ENCODE results near the gene CAPZB.

The CAPZB gene

DNA sequence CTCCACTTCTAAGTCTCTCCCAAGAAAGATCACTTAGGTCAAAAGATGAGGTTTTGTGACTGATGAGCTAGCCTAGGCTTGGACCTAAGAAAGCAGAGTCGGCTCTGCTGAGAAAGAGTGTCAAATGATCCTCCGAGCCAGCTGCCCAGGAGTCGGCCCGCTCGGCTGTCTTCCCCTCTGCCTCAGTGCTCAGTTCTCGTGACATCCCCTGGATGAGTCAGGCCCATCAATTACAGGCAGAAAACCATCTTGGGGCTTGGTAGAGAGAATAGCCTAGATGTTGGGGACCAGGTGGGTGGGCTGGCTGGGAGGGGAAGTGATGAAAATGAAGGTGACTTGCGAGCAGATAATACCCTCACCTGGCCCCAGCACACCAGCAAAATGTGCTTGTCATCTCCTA is 112.7 kb downstream of the CAPZB start:
- Histone ChIP-seq H3K4me3 (ENCODE audit: low read depth, low read length) (no peak overlapping the region), H3K36me3 (ENCODE audit: control insufficient read depth, insufficient read depth, low read length) (peaks cover 16% of the 10 kb centered on the region), H3K9me3 (ENCODE audit: control insufficient read depth, insufficient read depth, low read length) (no peaks in the 10 kb centered on the region), H3K4me1 (ENCODE audit: control insufficient read depth, insufficient read depth, low read length) (no peaks in the 10 kb centered on the region), H3K9ac (ENCODE audit: low read depth, low read length) (no peak overlapping the region), H3K27me3 (ENCODE audit: control insufficient read depth, insufficient read depth, low read length) (no peaks in the 10 kb centered on the region)

DNA sequence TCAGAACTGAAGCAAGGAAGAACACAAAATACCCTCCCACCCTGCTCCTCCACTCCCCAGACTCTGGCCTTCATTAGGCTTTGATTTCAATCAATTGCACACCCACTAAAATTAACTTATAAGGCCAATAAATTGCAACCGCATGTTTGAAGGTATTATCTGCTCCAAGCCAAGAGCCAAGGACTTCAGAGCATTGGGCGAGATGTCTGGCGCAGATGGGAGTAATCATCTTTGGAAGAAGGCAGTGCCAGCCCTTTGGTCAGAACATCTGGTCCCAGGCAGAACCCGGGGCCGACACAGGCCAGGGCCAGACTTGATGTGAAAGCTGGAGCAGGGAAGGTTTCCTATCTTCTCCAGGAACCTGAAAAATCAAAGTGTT is 113.2 kb downstream of the CAPZB start:
- Histone ChIP-seq H3K27me3 (ENCODE audit: control insufficient read depth, insufficient read depth, low read length) (no peaks in the 10 kb centered on the region), H3K36me3 (ENCODE audit: control insufficient read depth, insufficient read depth, low read length) (peaks cover 14% of the 10 kb centered on the region), H3K4me1 (ENCODE audit: control insufficient read depth, insufficient read depth, low read length) (no peaks in the 10 kb centered on the region), H3K9ac (ENCODE audit: low read depth, low read length) (no peak overlapping the region), H3K4me3 (ENCODE audit: low read depth, low read length) (no peak overlapping the region), H3K9me3 (ENCODE audit: control insufficient read depth, insufficient read depth, low read length) (no peaks in the 10 kb centered on the region)

DNA sequence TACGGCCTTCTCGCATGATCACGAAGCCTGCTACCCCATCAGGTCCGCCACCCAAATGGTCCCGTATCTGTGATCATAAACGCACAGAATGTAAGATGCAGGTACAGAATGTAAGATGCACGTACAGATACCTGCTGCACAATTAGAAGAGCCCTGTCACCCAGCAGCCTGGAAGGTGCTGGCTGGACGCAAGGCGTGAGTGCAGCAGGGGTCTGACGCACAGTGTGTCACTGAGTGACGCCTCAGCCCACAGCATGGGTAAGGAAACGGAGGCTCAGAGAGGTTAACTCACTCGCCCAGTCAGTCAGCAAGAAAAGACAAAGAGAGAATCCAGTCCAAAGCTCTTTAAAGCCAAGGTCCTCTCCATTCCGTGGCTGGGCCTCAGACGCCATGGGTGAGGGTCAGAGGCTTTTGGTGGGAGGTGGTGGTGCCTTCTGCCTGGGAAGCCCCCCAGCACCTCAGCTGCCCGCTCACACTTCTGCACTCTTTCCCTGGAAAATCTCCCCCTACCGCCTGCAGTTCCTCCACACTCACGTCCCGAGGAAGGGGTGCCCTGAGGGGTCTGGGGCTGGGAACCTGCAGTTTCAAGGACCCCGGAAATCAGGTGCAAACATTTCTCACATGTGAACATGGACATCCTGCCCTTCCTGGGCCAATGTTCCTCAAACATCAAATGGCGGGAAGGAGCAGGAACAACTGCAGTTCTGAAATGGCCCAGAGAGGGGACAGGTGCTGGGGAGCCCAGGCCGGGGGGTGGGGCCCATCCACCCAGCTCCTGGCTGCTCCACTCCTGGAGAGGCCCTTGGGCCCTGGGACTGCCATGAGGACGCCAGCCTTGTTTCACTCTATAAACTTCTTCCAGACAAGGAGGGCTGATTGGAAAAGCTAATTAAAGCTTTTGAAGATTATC is 113.9 kb downstream of the CAPZB start:
- Histone ChIP-seq H3K9ac (ENCODE audit: low read depth, low read length) (no peak overlapping the region), H3K4me3 (ENCODE audit: low read depth, low read length) (no peak overlapping the region), H3K36me3 (ENCODE audit: control insufficient read depth, insufficient read depth, low read length) (peaks cover 12% of the 10 kb centered on the region), H3K4me1 (ENCODE audit: control insufficient read depth, insufficient read depth, low read length) (no peaks in the 10 kb centered on the region), H3K27me3 (ENCODE audit: control insufficient read depth, insufficient read depth, low read length) (no peaks in the 10 kb centered on the region), H3K9me3 (ENCODE audit: control insufficient read depth, insufficient read depth, low read length) (no peaks in the 10 kb centered on the region)

DNA sequence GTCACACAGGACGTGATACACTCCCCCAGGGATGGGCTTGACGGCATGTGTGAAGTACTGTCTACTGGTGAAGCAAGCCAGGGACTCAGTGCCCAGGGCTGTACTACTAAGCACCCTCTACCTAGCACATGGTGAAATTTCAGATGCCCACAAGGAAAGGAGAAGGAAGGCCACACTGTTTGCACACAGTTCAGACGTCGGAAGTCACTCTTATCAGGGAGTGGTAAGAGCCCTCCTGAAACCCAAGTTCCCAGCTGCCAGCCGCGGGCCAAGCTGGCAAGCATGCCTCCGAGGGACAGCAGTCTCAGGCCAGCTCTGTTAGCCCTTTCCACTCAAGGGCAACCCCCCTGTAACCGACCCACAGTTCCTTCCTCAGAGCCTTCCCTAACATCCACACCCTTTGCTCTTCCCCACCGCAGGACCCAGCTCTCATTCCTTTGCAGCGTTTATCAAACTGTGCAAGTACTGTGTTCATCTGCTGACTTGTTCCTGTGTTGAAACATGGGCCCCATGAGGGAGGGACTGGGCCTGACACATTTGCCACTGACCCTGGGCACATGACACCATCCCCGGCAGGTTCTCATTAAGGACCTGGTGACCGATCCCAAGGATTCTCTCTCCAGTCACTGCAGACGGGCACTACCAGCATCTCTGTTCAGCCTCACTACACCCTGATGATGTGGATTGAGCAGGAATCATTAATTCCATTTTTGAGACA is 114.7 kb downstream of the CAPZB start:
- no peak overlapping the region for H3K4me3 ChIP-seq (ENCODE audit: low read depth, low read length)
- peak overlapping the region; percentile 26 for H3K9ac ChIP-seq (ENCODE audit: low read depth, low read length)
- H3K36me3 ChIP-seq (ENCODE audit: control insufficient read depth, insufficient read depth, low read length) = peaks cover 8% of the 10 kb centered on the region
- no peaks in the 10 kb centered on the region for H3K4me1 ChIP-seq (ENCODE audit: control insufficient read depth, insufficient read depth, low read length)
- no peaks in the 10 kb centered on the region for H3K9me3 ChIP-seq (ENCODE audit: control insufficient read depth, insufficient read depth, low read length)
- H3K27me3 ChIP-seq (ENCODE audit: control insufficient read depth, insufficient read depth, low read length) = no peaks in the 10 kb centered on the region

DNA sequence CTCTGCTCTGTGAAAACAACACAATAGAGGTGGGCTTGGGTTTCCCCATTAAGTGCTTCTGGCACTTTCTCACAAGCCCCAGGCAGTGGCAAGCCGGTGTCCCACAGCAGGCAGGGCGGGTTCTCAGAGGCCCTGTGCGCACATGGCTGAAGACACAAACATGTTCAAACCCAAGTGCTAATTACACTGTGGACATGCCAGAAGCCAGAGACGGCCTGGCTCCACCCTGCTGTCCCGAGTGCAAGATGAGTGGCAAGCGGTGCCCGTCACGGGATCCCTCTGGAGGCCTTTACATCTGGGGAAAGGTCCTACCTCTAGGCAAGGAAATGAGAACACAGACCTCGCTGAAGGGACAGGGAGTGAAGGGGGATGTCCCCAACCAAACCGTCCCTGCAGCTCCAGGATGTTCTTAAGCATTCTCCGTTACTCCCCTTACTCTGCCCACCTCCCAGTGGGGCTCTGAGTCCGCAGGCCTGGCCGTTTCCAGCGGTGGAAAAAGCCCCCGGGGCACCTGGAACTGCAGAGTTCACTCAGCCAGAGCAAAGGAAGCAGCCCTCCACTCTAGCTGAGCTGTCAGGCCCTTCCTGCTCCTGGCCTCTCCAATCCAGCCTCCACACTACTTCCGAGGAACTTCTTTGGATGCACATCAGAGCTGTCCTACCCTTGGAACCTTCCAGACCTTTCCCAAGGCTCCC is 115.8 kb downstream of the CAPZB start:
- Histone ChIP-seq H3K36me3 (ENCODE audit: control insufficient read depth, insufficient read depth, low read length) (peaks cover 8% of the 10 kb centered on the region), H3K9me3 (ENCODE audit: control insufficient read depth, insufficient read depth, low read length) (no peaks in the 10 kb centered on the region), H3K9ac (ENCODE audit: low read depth, low read length) (no peak overlapping the region), H3K27me3 (ENCODE audit: control insufficient read depth, insufficient read depth, low read length) (no peaks in the 10 kb centered on the region), H3K4me3 (ENCODE audit: low read depth, low read length) (no peak overlapping the region), H3K4me1 (ENCODE audit: control insufficient read depth, insufficient read depth, low read length) (no peaks in the 10 kb centered on the region)

DNA sequence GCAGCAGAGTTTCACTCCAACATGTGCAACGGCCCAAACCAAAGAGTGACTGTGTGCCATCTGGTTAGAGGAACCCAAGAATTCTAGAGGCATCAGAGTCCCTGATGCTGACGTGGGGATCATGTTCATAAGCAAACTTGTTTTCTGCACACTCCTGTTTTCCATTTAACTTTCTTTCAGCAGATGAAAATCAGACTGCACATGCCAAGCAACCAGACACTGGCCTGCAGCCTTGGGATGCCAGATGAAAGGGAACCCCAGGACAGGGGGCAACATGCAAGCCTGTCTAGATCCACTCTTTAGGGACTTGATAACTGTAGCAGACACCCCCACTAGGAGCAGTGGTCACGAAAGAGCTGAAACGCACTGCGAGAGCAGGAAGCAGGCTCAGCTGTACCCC is 116.4 kb downstream of the CAPZB start:
- Histone ChIP-seq H3K9ac (ENCODE audit: low read depth, low read length) (no peak overlapping the region), H3K36me3 (ENCODE audit: control insufficient read depth, insufficient read depth, low read length) (peaks cover 8% of the 10 kb centered on the region), H3K9me3 (ENCODE audit: control insufficient read depth, insufficient read depth, low read length) (no peaks in the 10 kb centered on the region), H3K27me3 (ENCODE audit: control insufficient read depth, insufficient read depth, low read length) (no peaks in the 10 kb centered on the region), H3K4me3 (ENCODE audit: low read depth, low read length) (no peak overlapping the region), H3K4me1 (ENCODE audit: control insufficient read depth, insufficient read depth, low read length) (no peaks in the 10 kb centered on the region)

DNA sequence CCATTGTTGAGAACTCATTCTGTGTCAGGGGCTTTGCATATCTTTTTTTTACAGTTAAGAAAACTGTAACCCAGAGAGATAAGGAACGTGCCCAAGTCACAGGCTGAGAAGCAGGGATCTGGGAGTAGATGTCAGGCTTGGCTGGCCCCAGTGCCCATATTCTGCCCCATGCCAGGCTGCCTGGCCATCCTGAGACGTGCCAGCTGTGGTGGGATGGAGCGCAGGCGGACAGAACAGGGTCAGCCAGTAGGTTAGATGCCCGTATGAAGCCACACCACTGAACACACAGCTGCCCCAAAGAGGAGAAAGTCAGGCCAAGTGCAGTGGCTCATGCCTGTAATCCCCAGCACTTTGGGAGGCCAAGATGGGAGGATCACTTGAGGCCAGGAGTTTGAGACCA is 117.3 kb downstream of the CAPZB start:
- no peaks in the 10 kb centered on the region for H3K4me1 ChIP-seq (ENCODE audit: control insufficient read depth, insufficient read depth, low read length)
- no peaks in the 10 kb centered on the region for H3K9me3 ChIP-seq (ENCODE audit: control insufficient read depth, insufficient read depth, low read length)
- peaks cover 8% of the 10 kb centered on the region for H3K36me3 ChIP-seq (ENCODE audit: control insufficient read depth, insufficient read depth, low read length)
- no peak overlapping the region for H3K9ac ChIP-seq (ENCODE audit: low read depth, low read length)
- no peaks in the 10 kb centered on the region for H3K27me3 ChIP-seq (ENCODE audit: control insufficient read depth, insufficient read depth, low read length)
- H3K4me3 ChIP-seq (ENCODE audit: low read depth, low read length) = no peak overlapping the region

DNA sequence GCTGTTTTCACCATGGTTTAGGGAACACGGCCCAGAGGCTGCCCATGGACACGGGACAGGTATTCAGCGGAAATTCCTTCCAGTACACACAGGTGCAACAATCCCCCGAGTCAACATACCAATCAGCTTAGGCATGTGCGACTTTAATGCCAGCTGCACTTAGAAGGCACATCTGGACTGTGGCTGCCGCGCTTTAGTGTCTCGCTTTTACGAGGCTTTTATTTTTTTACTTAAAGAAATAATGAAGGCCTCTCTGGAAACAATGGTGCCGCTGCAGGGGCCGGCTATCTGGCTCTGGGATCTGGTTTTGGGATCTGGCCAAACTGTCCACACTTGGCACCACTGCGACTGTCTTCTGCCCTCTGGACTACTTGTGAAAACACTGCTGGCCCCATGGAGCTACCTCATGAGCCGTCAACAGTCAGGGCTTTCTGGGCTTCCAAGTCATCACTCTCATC is 117.7 kb downstream of the CAPZB start:
- Histone ChIP-seq H3K27me3 (ENCODE audit: control insufficient read depth, insufficient read depth, low read length) (no peaks in the 10 kb centered on the region), H3K9me3 (ENCODE audit: control insufficient read depth, insufficient read depth, low read length) (no peaks in the 10 kb centered on the region), H3K9ac (ENCODE audit: low read depth, low read length) (no peak overlapping the region), H3K4me1 (ENCODE audit: control insufficient read depth, insufficient read depth, low read length) (no peaks in the 10 kb centered on the region), H3K4me3 (ENCODE audit: low read depth, low read length) (no peak overlapping the region), H3K36me3 (ENCODE audit: control insufficient read depth, insufficient read depth, low read length) (peaks cover 8% of the 10 kb centered on the region)

DNA sequence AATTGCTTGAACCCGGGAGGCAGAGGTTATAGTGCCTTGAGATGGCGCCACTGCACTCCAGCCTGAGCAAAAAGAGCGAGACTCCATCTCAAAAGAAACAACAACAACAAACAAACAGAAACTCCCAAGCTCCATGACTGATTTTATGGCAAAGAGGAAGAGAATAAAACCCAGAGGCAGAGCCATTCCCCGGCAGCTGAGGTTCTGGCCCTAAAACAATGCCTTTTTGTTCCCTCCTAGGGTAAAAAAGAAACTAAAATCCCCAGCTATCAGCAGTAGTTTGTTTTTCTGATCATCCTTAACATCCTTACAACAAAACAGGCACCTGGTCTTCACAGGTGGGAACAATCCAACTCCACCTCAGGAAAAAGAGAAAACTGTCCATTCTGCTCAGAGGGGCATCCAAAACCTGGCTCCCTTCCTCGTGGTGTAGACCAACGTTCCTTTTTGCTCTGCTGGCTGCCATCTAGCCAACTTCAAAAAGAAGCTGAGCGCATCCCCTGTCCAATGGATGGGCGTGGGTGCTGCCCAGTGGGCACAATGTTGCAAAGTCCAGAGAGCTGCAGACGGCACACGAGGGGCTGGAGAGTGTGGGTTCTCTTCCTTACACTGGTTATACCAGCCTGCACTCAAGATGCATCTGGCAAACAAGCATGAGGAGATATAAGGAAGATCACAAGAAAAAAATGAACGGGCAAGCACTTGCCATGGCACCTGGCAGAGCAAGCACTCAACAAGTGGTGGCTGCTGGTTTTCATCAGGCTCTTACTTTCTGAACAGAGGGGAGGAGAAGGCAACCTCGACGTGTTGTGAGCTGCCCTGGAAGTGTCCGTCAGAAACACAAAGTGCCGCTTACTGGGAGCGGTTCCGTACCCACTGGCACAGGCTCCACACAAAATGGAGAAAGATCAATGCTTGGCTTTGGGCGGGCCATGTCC is 118.5 kb downstream of the CAPZB start:
- Histone ChIP-seq H3K9me3 (ENCODE audit: control insufficient read depth, insufficient read depth, low read length) (no peaks in the 10 kb centered on the region), H3K9ac (ENCODE audit: low read depth, low read length) (no peak overlapping the region), H3K4me1 (ENCODE audit: control insufficient read depth, insufficient read depth, low read length) (no peaks in the 10 kb centered on the region), H3K27me3 (ENCODE audit: control insufficient read depth, insufficient read depth, low read length) (no peaks in the 10 kb centered on the region), H3K4me3 (ENCODE audit: low read depth, low read length) (no peak overlapping the region), H3K36me3 (ENCODE audit: control insufficient read depth, insufficient read depth, low read length) (peaks cover 8% of the 10 kb centered on the region)

DNA sequence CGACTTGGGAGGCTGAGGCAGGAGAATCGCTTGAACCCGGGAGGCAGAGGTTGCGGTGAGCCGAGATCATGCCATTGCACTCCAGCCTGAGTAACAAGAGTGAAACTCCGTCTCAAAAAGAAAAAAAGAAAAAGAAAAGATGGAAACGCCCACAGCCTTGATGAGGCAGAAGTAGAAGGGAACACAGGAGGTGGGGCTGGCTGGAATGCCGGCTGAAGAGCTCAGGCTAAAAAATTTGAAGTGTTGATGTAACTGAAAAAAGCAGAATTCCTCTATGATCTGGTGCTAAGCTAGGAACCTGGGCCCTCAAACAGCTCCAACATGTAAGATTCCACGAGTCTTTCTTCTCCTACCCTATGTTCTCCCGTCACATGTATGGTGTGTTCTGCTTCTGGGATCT is 119.6 kb downstream of the CAPZB start:
- no peaks in the 10 kb centered on the region for H3K4me1 ChIP-seq (ENCODE audit: control insufficient read depth, insufficient read depth, low read length)
- H3K4me3 ChIP-seq (ENCODE audit: low read depth, low read length) = no peak overlapping the region
- no peaks in the 10 kb centered on the region for H3K36me3 ChIP-seq (ENCODE audit: control insufficient read depth, insufficient read depth, low read length)
- no peaks in the 10 kb centered on the region for H3K9me3 ChIP-seq (ENCODE audit: control insufficient read depth, insufficient read depth, low read length)
- no peaks in the 10 kb centered on the region for H3K27me3 ChIP-seq (ENCODE audit: control insufficient read depth, insufficient read depth, low read length)
- H3K9ac ChIP-seq (ENCODE audit: low read depth, low read length) = no peak overlapping the region

Data from iPS-15b (cell line).